PC-9 (cell line): Measurements from ENCODE around the gene ZNF101.

ENCODE experiments used
- CTCF ChIP-seq: fragments of 200-600 bp; sonication (generic); conservative IDR thresholded peaks from 2 replicates; pipeline ENCODE4 v1.6.1; 2017; ENCODE audit warnings: mixed run types, antibody characterized with exemption, mild to moderate bottlenecking, moderate library complexity
- EZH2 ChIP-seq: fragments of 200-600 bp; sonication (generic); IDR thresholded peaks from 2 replicates; pipeline ENCODE4 v1.8.0; 2017; ENCODE audit warnings: antibody characterized with exemption, low read depth

DNA sequence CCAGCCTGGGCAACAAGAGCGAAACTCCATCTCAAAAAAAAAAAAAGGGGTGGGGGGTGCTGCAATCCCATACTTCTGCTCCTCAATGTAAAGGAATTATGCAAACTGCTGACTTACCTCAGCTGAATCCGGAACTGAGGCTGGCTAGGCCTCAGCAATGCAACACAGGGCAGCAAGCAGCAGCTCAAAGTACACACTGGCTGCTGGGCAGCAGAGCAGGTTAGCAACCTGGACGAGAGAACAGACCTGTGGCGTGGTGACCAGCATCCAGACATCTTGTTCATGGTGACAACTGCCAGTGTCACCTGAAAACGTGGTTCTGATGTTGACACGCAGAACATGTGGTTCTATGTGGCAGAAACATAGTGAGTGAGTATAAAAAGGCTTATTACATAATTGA, 36.2 kb downstream of the ZNF101 start:
- TF ChIP-seq CTCF = no peak
- TF ChIP-seq EZH2 = no peak
